Activated CD8-positive, alpha-beta memory T cell treated with anti-CD3 and anti-CD28 coated beads, Interleukin-2, amount 50 U/mL, for 48 hours (primary cell): ENCODE measurements around the gene STOX1.
"Not testable (repeated sequence)": the region's sequence is repeated elsewhere in the genome, so short reads cannot be mapped to it uniquely, and the experiment has no call there.

Experiments used
- DNase-seq: peaks from one replicate; pipeline ENCODE4 v3.0.0-alpha.2; 2020

The STOX1 gene

GRCh38 chr10:68829521-68829920 lies 2.2 kb downstream of the STOX1 start:
- DNase-seq = no peak

- DNase-seq = no peak
These were observed 2.6 kb downstream of the STOX1 start for GRCh38 chr10:68829952-68830351.

- no peak for DNase-seq
These were observed 4.7 kb downstream of the STOX1 start for GRCh38 chr10:68831961-68832455.

GRCh38 chr10:68832601-68833000 lies 5.3 kb downstream of the STOX1 start:
- no peak for DNase-seq

- no peak for DNase-seq
These were observed 10.4 kb downstream of the STOX1 start for GRCh38 chr10:68837626-68838322.

DNA sequence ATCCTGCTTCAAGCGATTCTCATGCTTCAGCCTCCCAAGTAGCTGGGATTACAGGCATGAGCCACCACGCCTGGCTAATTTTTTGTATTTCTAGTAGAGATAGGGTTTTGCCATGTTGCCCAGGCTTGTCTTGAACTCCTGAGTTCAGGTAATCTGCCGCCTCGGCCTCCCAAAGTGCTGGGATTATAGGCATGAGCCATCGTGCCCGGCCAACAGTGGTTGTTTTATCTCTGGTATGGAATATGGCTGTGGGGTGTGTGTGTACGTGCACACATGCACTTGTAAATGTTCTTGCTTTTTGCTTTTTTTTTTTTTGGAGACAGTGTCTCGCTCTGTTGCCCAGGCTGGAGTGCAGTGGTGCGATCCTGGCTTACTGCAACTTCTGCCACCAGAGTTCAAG lies 13.3 kb downstream of the STOX1 start:
- not testable (repeated sequence) for DNase-seq

DNA sequence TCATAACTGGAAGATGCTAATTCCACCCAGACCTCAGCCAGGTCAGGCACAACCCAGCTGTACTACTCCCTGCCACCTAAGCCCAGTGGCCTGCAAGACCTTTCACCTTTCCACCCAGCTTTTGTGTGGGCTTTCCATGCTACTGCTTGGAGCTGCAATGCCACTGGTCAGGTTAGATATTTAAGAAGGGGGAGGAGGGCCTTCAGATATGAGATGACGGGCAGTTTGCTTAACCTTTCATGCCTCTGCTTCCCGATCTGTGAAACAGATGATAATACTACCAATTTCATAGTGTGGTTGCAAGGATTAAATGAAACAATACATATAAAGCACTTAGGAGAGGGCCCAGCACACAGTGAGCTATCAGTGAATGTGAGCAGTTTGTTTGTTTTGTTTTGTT lies 20.9 kb downstream of the STOX1 start:
- no peak for DNase-seq

GRCh38 chr10:68848806-68849205 lies 21.5 kb downstream of the STOX1 start:
- DNase-seq = no peak

DNA sequence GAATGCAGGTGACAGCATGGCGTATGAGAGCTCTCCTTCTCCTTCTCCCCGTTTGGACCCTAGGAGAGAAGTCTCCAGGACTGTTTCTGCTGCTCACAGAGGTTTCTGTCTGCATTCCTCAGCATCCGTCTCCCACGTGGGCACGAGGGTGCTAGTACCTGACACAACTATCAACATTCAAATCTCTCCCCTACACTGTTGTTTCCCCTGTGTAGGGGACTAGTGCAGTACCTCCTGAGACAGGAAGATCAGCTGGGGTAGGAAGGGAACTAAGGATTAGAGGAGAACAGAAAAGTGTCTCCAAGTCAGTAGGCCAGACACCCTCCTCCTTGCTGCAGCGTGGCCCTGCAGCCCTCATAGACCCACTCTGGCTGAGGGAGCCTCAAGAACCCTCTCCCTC lies 29.0 kb downstream of the STOX1 start:
- no peak for DNase-seq

DNA sequence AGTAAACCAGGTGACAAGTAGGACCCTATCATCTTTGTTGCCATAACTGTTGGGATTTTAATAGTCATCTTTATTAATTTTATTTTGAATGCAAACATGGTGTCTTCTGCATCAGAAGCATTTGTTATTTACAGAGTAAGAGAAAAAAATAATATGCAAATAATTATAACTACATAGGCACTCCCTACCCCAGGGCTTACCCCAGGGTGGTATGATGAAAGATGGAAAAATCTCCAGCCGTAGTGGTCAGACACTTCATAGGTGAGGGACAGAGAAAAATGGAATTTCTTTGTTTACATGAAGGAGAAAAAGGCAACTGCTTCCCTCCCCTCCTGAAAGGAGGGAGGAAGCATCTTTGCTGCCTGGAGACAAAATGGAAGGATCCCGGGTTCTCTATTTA lies 29.7 kb downstream of the STOX1 start:
- no peak for DNase-seq

GRCh38 chr10:68861253-68861652 lies 33.9 kb downstream of the STOX1 start:
- no peak for DNase-seq

- no peak for DNase-seq
These were observed 37.3 kb downstream of the STOX1 start for GRCh38 chr10:68864611-68865010.

DNA sequence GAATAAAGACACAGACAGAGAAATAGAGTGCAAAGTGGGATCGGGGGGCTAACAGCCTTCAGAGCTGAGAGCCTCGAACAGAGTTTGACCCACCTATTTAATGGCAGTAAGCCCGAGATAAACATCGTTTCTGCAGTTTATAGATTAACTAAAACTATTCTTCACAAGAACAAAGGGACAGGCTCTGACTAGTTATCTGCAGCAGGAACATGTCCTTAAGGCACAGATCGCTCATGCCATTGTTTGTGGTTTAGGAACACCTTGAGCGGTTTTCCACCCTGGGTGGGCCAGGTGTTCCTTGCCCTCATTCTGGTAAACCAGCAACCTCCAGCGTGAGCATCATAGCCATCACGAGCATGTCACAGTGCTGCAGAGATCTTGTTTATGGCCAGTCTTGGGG lies 40.8 kb downstream of the STOX1 start:
- not testable (repeated sequence) for DNase-seq

GRCh38 chr10:68869623-68870022 lies 42.3 kb downstream of the STOX1 start:
- DNase-seq = no peak

- no peak for DNase-seq
These were observed 42.7 kb downstream of the STOX1 start for GRCh38 chr10:68870061-68870460.

- no peak for DNase-seq
These were observed 43.3 kb downstream of the STOX1 start for GRCh38 chr10:68870545-68871104.

GRCh38 chr10:68871105-68871711 lies 43.9 kb downstream of the STOX1 start:
- DNase-seq = no peak

GRCh38 chr10:68871731-68872342 lies 44.5 kb downstream of the STOX1 start:
- no peak for DNase-seq

- no peak for DNase-seq
These were observed 49.2 kb downstream of the STOX1 start for GRCh38 chr10:68876246-68877138.

DNA sequence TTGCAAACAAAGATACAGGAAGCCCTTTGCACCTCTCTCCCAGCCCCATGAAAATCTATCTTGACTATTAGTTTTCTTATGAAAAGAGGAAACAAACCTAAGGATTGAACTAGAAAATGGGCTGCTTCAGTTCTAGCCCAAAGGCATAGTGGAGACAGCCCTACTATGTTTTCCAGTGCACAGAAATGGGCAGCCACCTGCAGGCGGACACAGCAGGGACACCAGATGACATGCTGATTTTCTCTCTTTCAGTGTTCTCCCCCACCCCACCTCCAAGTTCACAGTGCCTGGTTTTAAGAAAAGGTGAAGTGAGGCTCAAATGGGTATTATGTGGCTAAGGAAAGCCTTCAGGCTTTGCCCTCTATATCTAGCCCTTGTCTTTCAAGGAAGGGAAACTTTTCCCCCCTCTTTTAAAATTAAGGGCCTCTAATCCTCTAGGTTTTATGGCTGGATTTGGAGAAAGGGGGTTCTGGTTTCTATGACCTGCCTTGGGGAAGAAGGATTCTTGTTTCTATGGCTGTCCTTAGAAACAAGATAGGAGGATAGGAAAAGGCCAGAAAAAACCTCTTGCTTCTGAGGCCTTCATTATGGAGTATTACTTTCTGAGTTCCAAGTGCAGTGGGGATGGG lies 50.3 kb downstream of the STOX1 start:
- no peak for DNase-seq

GRCh38 chr10:68878496-68878895 lies 51.2 kb downstream of the STOX1 start:
- DNase-seq = no peak

GRCh38 chr10:68879628-68880027 lies 52.3 kb downstream of the STOX1 start:
- DNase-seq = no peak
